GM12874 (cell line): Measurements from ENCODE around the gene SCAF1.

ENCODE experiments used
- CTCF ChIP-seq: IDR thresholded peaks from 2 replicates; pipeline ENCODE4 v1.5.1; 2011; ENCODE audit warnings: low read depth, mild to moderate bottlenecking, control low read depth, low read length, moderate library complexity; ENCODE audit not compliant: insufficient read depth

SCAF1 gene

GRCh38 chr19:49596407-49596806 is 45.6 kb upstream of the SCAF1 start:
- TF ChIP-seq CTCF: no peak

GRCh38 chr19:49596954-49597702 is 44.9 kb upstream of the SCAF1 start:
- 0 out of 2 replicates have a peak, but pooled peaks have one; percentile 11 for TF ChIP-seq CTCF

GRCh38 chr19:49597703-49597974 is 44.4 kb upstream of the SCAF1 start:
- no peak for TF ChIP-seq CTCF

GRCh38 chr19:49599378-49600295 is 42.4 kb upstream of the SCAF1 start:
- no peak for TF ChIP-seq CTCF

- no peak for TF ChIP-seq CTCF
Observed at GRCh38 chr19:49601482-49602038, 40.4 kb upstream of the SCAF1 start.

GRCh38 chr19:49602806-49603205 is 39.2 kb upstream of the SCAF1 start:
- TF ChIP-seq CTCF: no peak

- TF ChIP-seq CTCF: no peak
Observed at GRCh38 chr19:49605605-49606004, 36.4 kb upstream of the SCAF1 start.
